ENCODE data around the gene CD207.

The CD207 gene

GRCh38 chr2:70790136-70790828 lies 45.3 kb downstream of the CD207 start, which contains the start of gene FIGLA:
FIGLA (minus strand) TSS chr2:70790643; CDS start chr2:70790638, 5 bp downstream.
- TF ChIP-seq CTCF (IDR thresholded peaks at IDR 0.05; ENCODE audit: extremely low read depth, missing control alignments): no peak
- DNase-seq (ENCODE audit: low spot score): no peak

GRCh38 chr2:70789304-70790135 lies 46.1 kb downstream of the CD207 start:
- TF ChIP-seq CTCF (IDR thresholded peaks at IDR 0.05; ENCODE audit: extremely low read depth, missing control alignments): peak; percentile 40
- DNase-seq (ENCODE audit: low spot score): peak; percentile 82

GRCh38 chr2:70785137-70785911 lies 50.3 kb downstream of the CD207 start:
- peak; percentile 54 for TF ChIP-seq CTCF (IDR thresholded peaks at IDR 0.05; ENCODE audit: extremely low read depth, missing control alignments)
- peak; percentile 60 for DNase-seq (ENCODE audit: low spot score)

- no peak for DNase-seq (ENCODE audit: low spot score)
Measured at GRCh38 chr2:70784320-70784719, 51.3 kb downstream of the CD207 start.

More at GRCh38 chr2:70784320-70784719, 51.3 kb downstream of the CD207 start:
- no peak for TF ChIP-seq CTCF (IDR thresholded peaks at IDR 0.05; ENCODE audit: extremely low read depth, missing control alignments)
